CD4-positive, CD25-positive, alpha-beta regulatory T cell (primary cell): ENCODE data around the gene SLC7A14. TPM values are rescaled to one million over a fixed set of nuclear protein-coding genes. Genes with fewer than 3 reads are reported as not detected.

Experiments used
- ATAC-seq, 2 donors: fragments of 150-1000 bp; cut with Tn5 transposase; one replicate each; pipeline ENCODE4 v1.10.0; 2021; ENCODE audit warnings: low read depth in 2 of 2, moderate number of reproducible peaks in 2 of 2, moderate library complexity in 1 of 2
- DNase-seq, 3 donors: peaks; one replicate each; pipeline versions ENCODE4 v3.0.0 to v3.0.0-alpha.2; 2012 to 2022; ENCODE audit warnings: mixed read lengths in 1 of 3
- H3K27ac ChIP-seq: one replicate; pipeline ENCODE4 v1.7.0; 2013; ENCODE audit warnings: mild to moderate bottlenecking, low read length; ENCODE audit not compliant: insufficient read depth, poor library complexity, severe bottlenecking
- H3K27me3 ChIP-seq: one replicate; pipeline ENCODE4 v1.7.0; 2013; ENCODE audit warnings: low read length; ENCODE audit not compliant: control insufficient read depth, insufficient read depth
- H3K36me3 ChIP-seq: one replicate; pipeline ENCODE4 v1.7.0; 2013; ENCODE audit warnings: mild to moderate bottlenecking, low read length, moderate library complexity; ENCODE audit not compliant: control insufficient read depth, insufficient read depth
- H3K4me1 ChIP-seq: 2 replicates; pipeline ENCODE4 v1.7.0; 2013; ENCODE audit warnings: mild to moderate bottlenecking, low read length; ENCODE audit not compliant: insufficient read depth, control insufficient read depth, poor library complexity, severe bottlenecking
- H3K4me3 ChIP-seq: one replicate; pipeline ENCODE4 v1.7.0; 2013; ENCODE audit warnings: low read depth, mild to moderate bottlenecking, low read length, moderate library complexity
- H3K9me3 ChIP-seq, 2 experiments: 1 replicate in 1 of 2; 2 replicates in 1 of 2; pipeline ENCODE4 v1.7.0; 2013; ENCODE audit warnings: low read length in 2 of 2, mild to moderate bottlenecking in 1 of 2, moderate library complexity in 1 of 2; ENCODE audit not compliant: control insufficient read depth in 2 of 2
- H3K27ac Mint-ChIP-seq, 3 donors: one replicate each; pipeline ENCODE4 v1.8.0; 2020 to 2022; ENCODE audit warnings: mild to moderate bottlenecking in 3 of 3, mixed read lengths in 3 of 3, moderate library complexity in 2 of 3
- H3K27me3 Mint-ChIP-seq: one replicate; pipeline ENCODE4 v1.8.0; 2022; ENCODE audit warnings: mild to moderate bottlenecking, mixed read lengths
- H3K36me3 Mint-ChIP-seq: one replicate; pipeline ENCODE4 v1.8.0; 2020; ENCODE audit warnings: mixed read lengths
- H3K4me1 Mint-ChIP-seq, 4 donors: one replicate each; pipeline ENCODE4 v1.8.0; 2020 to 2022; ENCODE audit warnings: mixed read lengths in 4 of 4, mild to moderate bottlenecking in 1 of 4
- H3K4me3 Mint-ChIP-seq, 4 donors: one replicate each; pipeline ENCODE4 v1.8.0; 2020 to 2022; ENCODE audit warnings: mild to moderate bottlenecking in 4 of 4, mixed read lengths in 4 of 4, moderate library complexity in 3 of 4
- H3K9me3 Mint-ChIP-seq, 7 donors: one replicate each; pipeline ENCODE4 v1.8.0; 2020 to 2022; ENCODE audit warnings: mixed read lengths in 7 of 7, mild to moderate bottlenecking in 3 of 7, moderate library complexity in 2 of 7
- polyA plus RNA-seq, 4 donors: library from polyadenylated mRNA; unstranded; fragments of 300-500 nt; fragmentation: Illumina TruSeq; gene quantifications; one replicate each; pipeline ENCODE4 v1.2.3, GENCODE V29; 2021
- total RNA-seq: library from RNA; stranded (reverse); gene quantifications from one replicate; pipeline ENCODE4 v1.2.3, GENCODE V29; 2022

Gene SLC7A14
- total and polyA plus RNA-seq, 5 donors from 2014 or later, result not detected

- no peak for ATAC-seq
Observed at GRCh38 chr3:170531657-170532335, 54.1 kb downstream of the SLC7A14 start.

GRCh38 chr3:170531054-170531453 is 54.8 kb downstream of the SLC7A14 start:
- no peaks in the 10 kb centered on the region for H3K27me3 Mint-ChIP-seq

More at GRCh38 chr3:170531657-170532335, 54.1 kb downstream of the SLC7A14 start:
- H3K9me3 ChIP-seq, result no peaks in the 10 kb centered on the region
- no peak for DNase-seq
- no peak overlapping the region for H3K4me3 Mint-ChIP-seq
- no peaks in the 10 kb centered on the region for H3K36me3 ChIP-seq
- H3K27ac ChIP-seq, result no peak overlapping the region
- H3K4me1 Mint-ChIP-seq, result no peaks in the 10 kb centered on the region
- H3K9me3 Mint-ChIP-seq, result no peaks in the 10 kb centered on the region
- H3K27me3 ChIP-seq, result peaks cover 4% of the 10 kb centered on the region
- H3K36me3 Mint-ChIP-seq, result no peaks in the 10 kb centered on the region
- no peak overlapping the region for H3K4me3 ChIP-seq
- H3K27ac Mint-ChIP-seq, result no peak overlapping the region
- no peaks in the 10 kb centered on the region for H3K27me3 Mint-ChIP-seq
- H3K4me1 ChIP-seq, result no peaks in the 10 kb centered on the region

GRCh38 chr3:170529912-170530311 is 56.0 kb downstream of the SLC7A14 start:
- Mint-ChIP-seq H3K4me3 (no peak overlapping the region), H3K9me3 (no peaks in the 10 kb centered on the region), H3K27ac (no peak overlapping the region), H3K36me3 (no peaks in the 10 kb centered on the region), H3K4me1 (no peaks in the 10 kb centered on the region), H3K27me3 (no peaks in the 10 kb centered on the region)
- ATAC-seq, result no peak
- Histone ChIP-seq H3K4me1 (no peaks in the 10 kb centered on the region), H3K27me3 (peaks cover 1% of the 10 kb centered on the region), H3K4me3 (no peak overlapping the region), H3K27ac (no peak overlapping the region), H3K36me3 (no peaks in the 10 kb centered on the region), H3K9me3 (no peaks in the 10 kb centered on the region)
- no peak for DNase-seq

More at GRCh38 chr3:170531054-170531453, 54.8 kb downstream of the SLC7A14 start:
- Mint-ChIP-seq H3K4me3 (no peak overlapping the region), H3K36me3 (no peaks in the 10 kb centered on the region), H3K9me3 (no peaks in the 10 kb centered on the region), H3K4me1 (no peaks in the 10 kb centered on the region), H3K27ac (no peak overlapping the region)
- Histone ChIP-seq H3K9me3 (no peaks in the 10 kb centered on the region), H3K4me3 (no peak overlapping the region), H3K27me3 (peaks cover 4% of the 10 kb centered on the region), H3K36me3 (no peaks in the 10 kb centered on the region), H3K4me1 (no peaks in the 10 kb centered on the region), H3K27ac (no peak overlapping the region)
- ATAC-seq, result no peak
- DNase-seq, result no peak

DNA sequence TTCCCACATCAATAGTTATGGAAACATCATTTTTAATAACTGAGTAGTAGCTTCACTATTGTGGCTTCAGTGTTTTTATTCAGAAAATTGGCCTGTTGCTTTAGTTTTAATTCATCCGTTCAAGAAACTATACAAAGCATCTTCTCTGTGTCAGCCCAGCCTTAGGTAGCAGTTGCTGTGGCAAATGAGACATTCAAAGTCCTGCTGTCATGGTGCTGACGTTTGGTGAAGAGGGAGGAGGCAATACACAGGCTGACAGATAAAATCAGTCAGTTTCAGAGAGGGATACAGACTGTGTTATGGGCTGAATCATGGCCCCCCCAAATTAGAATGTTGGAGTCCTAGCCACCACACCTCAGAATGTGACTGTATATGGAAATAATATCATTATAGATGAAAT is 56.5 kb downstream of the SLC7A14 start:
- no peaks in the 10 kb centered on the region for H3K4me1 ChIP-seq
- peaks cover 1% of the 10 kb centered on the region for H3K27me3 ChIP-seq
- no peaks in the 10 kb centered on the region for H3K27me3 Mint-ChIP-seq
- H3K4me3 Mint-ChIP-seq, result no peak overlapping the region
- no peaks in the 10 kb centered on the region for H3K4me1 Mint-ChIP-seq
- H3K36me3 Mint-ChIP-seq, result no peaks in the 10 kb centered on the region
- no peaks in the 10 kb centered on the region for H3K9me3 Mint-ChIP-seq
- no peaks in the 10 kb centered on the region for H3K36me3 ChIP-seq
- H3K27ac Mint-ChIP-seq, result no peak overlapping the region
- H3K9me3 ChIP-seq, result no peaks in the 10 kb centered on the region
- ATAC-seq (no peak), DNase-seq (no peak)
- H3K27ac ChIP-seq, result no peak overlapping the region
- no peak overlapping the region for H3K4me3 ChIP-seq

DNA sequence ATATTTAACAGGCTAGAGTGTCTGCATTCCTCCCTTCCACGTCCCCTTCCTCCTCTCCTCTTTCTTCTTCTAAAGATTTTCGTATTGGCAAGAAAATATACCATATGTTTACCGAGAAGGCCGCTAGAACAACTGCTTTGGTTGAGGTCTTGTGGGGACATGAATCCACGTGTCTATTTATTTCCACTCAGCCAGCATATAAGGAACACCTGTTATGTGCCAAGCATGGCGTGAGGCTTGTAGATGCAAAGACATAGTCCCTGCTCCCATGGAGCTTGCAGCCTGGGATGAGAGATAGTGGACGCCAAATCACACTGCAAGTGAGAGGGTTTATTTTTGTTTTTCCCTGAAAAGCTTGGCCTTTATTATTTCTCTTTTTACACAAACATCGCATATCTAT is 57.1 kb downstream of the SLC7A14 start:
- Mint-ChIP-seq H3K27ac (no peak overlapping the region), H3K9me3 (no peaks in the 10 kb centered on the region), H3K4me1 (no peaks in the 10 kb centered on the region), H3K36me3 (no peaks in the 10 kb centered on the region), H3K27me3 (no peaks in the 10 kb centered on the region), H3K4me3 (no peak overlapping the region)
- H3K36me3 ChIP-seq, result no peaks in the 10 kb centered on the region
- no peak for ATAC-seq
- H3K27me3 ChIP-seq, result peaks cover 1% of the 10 kb centered on the region
- no peaks in the 10 kb centered on the region for H3K4me1 ChIP-seq
- H3K27ac ChIP-seq, result no peak overlapping the region
- DNase-seq, result no peak
- H3K9me3 ChIP-seq, result no peaks in the 10 kb centered on the region
- no peak overlapping the region for H3K4me3 ChIP-seq

DNA sequence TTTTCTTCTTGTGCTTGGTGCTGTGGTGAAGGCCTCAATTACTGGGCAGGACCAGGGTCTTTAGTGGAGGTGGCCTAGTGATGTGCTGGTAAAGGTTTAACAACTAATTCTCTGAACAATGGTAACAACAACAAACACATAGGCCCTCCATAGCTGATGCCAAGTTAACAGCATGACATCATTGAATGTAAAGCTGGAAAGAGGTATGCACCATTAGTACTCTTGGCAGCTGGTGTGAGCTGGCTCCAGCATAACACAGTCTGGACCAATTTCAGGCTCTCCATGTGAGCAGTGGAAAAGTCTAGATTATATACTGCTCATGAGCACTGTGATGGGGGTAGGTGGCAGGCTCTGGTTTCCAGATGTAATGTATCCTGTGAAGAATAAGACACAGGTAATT is 61.8 kb downstream of the SLC7A14 start:
- Mint-ChIP-seq H3K36me3 (no peaks in the 10 kb centered on the region), H3K4me1 (no peaks in the 10 kb centered on the region), H3K27me3 (peaks cover 5% of the 10 kb centered on the region), H3K9me3 (peaks cover 0 to 2% (median 0%) of the 10 kb centered on the region in 7 donors), H3K4me3 (no peak overlapping the region), H3K27ac (no peak overlapping the region)
- peaks cover 1% of the 10 kb centered on the region for H3K27me3 ChIP-seq
- no peaks in the 10 kb centered on the region for H3K36me3 ChIP-seq
- no peaks in the 10 kb centered on the region for H3K9me3 ChIP-seq
- H3K4me3 ChIP-seq, result no peak overlapping the region
- no peak for DNase-seq
- no peak for ATAC-seq
- no peak overlapping the region for H3K27ac ChIP-seq
- no peaks in the 10 kb centered on the region for H3K4me1 ChIP-seq

DNA sequence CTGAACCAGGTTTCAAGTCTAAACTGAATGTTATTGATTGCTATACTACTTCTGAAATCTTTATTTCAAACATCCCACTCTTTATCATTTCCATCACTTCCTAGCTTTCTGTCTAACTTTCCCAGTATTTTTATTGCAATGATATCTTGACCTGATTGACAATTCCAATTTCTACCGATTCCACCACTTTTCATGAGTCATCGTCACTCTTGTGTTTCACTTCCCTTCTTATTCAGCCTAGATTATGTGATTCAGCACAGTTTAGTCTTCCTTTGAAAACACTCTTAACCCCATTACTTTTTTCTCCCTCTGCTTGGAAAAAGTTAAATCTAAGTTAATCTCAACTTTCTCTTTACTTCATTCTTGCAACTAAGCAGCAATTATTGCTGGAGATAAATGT is 62.6 kb downstream of the SLC7A14 start:
- Mint-ChIP-seq H3K4me1 (no peaks in the 10 kb centered on the region), H3K36me3 (no peaks in the 10 kb centered on the region), H3K27me3 (peaks cover 10% of the 10 kb centered on the region), H3K27ac (no peak overlapping the region), H3K4me3 (no peak overlapping the region), H3K9me3 (peaks cover 0 to 2% (median 0%) of the 10 kb centered on the region in 7 donors)
- Histone ChIP-seq H3K27me3 (peaks cover 3% of the 10 kb centered on the region), H3K36me3 (no peaks in the 10 kb centered on the region), H3K27ac (no peak overlapping the region), H3K9me3 (no peaks in the 10 kb centered on the region), H3K4me1 (no peaks in the 10 kb centered on the region), H3K4me3 (no peak overlapping the region)
- DNase-seq, result no peak
- no peak for ATAC-seq

GRCh38 chr3:170522201-170522600 is 63.7 kb downstream of the SLC7A14 start:
- ATAC-seq, result no peak
- H3K27me3 ChIP-seq, result peaks cover 3% of the 10 kb centered on the region
- Mint-ChIP-seq H3K4me1 (no peaks in the 10 kb centered on the region), H3K27ac (no peak overlapping the region), H3K4me3 (no peak overlapping the region), H3K27me3 (peaks cover 10% of the 10 kb centered on the region), H3K36me3 (no peaks in the 10 kb centered on the region), H3K9me3 (peaks cover 0 to 2% (median 0%) of the 10 kb centered on the region in 7 donors)
- DNase-seq, result no peak
- no peak overlapping the region for H3K4me3 ChIP-seq
- H3K36me3 ChIP-seq, result no peaks in the 10 kb centered on the region
- no peak overlapping the region for H3K27ac ChIP-seq
- no peaks in the 10 kb centered on the region for H3K4me1 ChIP-seq
- no peaks in the 10 kb centered on the region for H3K9me3 ChIP-seq
